PC-9 (cell line): ENCODE data around the gene HDAC8. TPM values are rescaled to one million over a fixed set of nuclear protein-coding genes. Genes with fewer than 3 reads are reported as not detected.

Source experiments
- BruUV-seq: library from RNA; stranded (reverse); fragments of 400-500 nt; replicated peaks from 2 replicates; lab custom pipeline; 2021; lab: Mats Ljungman, UMichigan
- CTCF ChIA-PET: fragments of 300-600 bp; sonication (Branson Sonifier 250); formaldehyde crosslinking; loops from one replicate; lab custom pipeline; 2022; ENCODE audit warnings: antibody characterized with exemption; lab: Charles Lee
- POLR2A ChIA-PET: fragments of 300-600 bp; sonication (Branson Sonifier 250); formaldehyde crosslinking; loops from one replicate; lab custom pipeline; 2022; ENCODE audit warnings: antibody characterized with exemption; ENCODE audit not compliant: unreplicated experiment; lab: Charles Lee
- DNase-seq, 2 experiments: peaks; one replicate each; pipeline versions ENCODE4 v3.0.0 to v3.0.0-alpha.2; 2015 to 2022; ENCODE audit warnings: mixed read lengths in 1 of 2
- H2AFZ ChIP-seq: fragments of 200-600 bp; sonication (generic); 2 replicates; pipeline ENCODE4 v1.8.1; 2017; ENCODE audit warnings: antibody characterized with exemption
- H3F3A ChIP-seq: fragments of 200-600 bp; sonication (generic); 2 replicates; pipeline ENCODE4 v1.8.1; 2017; ENCODE audit warnings: antibody characterized with exemption, mild to moderate bottlenecking, low read depth; ENCODE audit not compliant: insufficient read depth
- H3K27ac ChIP-seq: fragments of 200-600 bp; sonication (generic); 2 replicates; pipeline ENCODE4 v1.6.1; 2016; ENCODE audit warnings: mixed run types
- H3K27me3 ChIP-seq: fragments of 200-600 bp; sonication (generic); 2 replicates; pipeline ENCODE4 v1.6.1; 2016; ENCODE audit warnings: low read depth, mixed run types; ENCODE audit not compliant: insufficient read depth
- H3K36me3 ChIP-seq: fragments of 200-600 bp; sonication (generic); 2 replicates; pipeline ENCODE4 v1.6.1; 2016; ENCODE audit warnings: low read depth, mixed run types
- H3K4me1 ChIP-seq: fragments of 200-600 bp; sonication (generic); replicated peaks from 2 replicates; pipeline ENCODE4 v1.6.1; 2016; ENCODE audit warnings: mixed run types; ENCODE audit not compliant: insufficient read depth
- H3K4me2 ChIP-seq: fragments of 200-600 bp; sonication (generic); 2 replicates; pipeline ENCODE4 v1.6.1; 2017; ENCODE audit warnings: mixed run types
- H3K4me3 ChIP-seq: fragments of 200-600 bp; sonication (generic); 2 replicates; pipeline ENCODE4 v1.6.1; 2016; ENCODE audit warnings: mixed run types
- H3K79me2 ChIP-seq: fragments of 200-600 bp; sonication (generic); 2 replicates; pipeline ENCODE4 v1.6.1; 2017; ENCODE audit warnings: low read depth, mixed run types
- H3K9me2 ChIP-seq: fragments of 200-600 bp; sonication (generic); 2 replicates; pipeline ENCODE4 v1.8.1; 2017; ENCODE audit warnings: mild to moderate bottlenecking; ENCODE audit not compliant: insufficient read depth
- H3K9me3 ChIP-seq: fragments of 200-600 bp; sonication (generic); 2 replicates; pipeline ENCODE4 v1.8.1; 2016; ENCODE audit warnings: low read depth; ENCODE audit not compliant: insufficient read depth
- H4K20me1 ChIP-seq: fragments of 200-600 bp; sonication (generic); 2 replicates; pipeline ENCODE4 v1.8.1; 2017; ENCODE audit not compliant: insufficient read depth
- CTCF ChIP-seq: fragments of 200-600 bp; sonication (generic); conservative IDR thresholded peaks from 2 replicates; pipeline ENCODE4 v1.6.1; 2017; ENCODE audit warnings: mixed run types, antibody characterized with exemption, mild to moderate bottlenecking, moderate library complexity
- EZH2 ChIP-seq: fragments of 200-600 bp; sonication (generic); IDR thresholded peaks from 2 replicates; pipeline ENCODE4 v1.8.0; 2017; ENCODE audit warnings: antibody characterized with exemption, low read depth
- intact Hi-C: fragments of 100-400 bp; cut with micrococcal nuclease; formaldehyde crosslinking; loops from one replicate; pipeline ENCODE4 v1.10.0; 2022; ENCODE audit not compliant: unreplicated experiment
- total RNA-seq: library from RNA; stranded (reverse); gene quantifications from 2 replicates; pipeline ENCODE4 v1.2.3, GENCODE V29; 2021

Gene HDAC8
- total RNA-seq, 1 experiment from 2014 or later, result 61.3 TPM

DNA sequence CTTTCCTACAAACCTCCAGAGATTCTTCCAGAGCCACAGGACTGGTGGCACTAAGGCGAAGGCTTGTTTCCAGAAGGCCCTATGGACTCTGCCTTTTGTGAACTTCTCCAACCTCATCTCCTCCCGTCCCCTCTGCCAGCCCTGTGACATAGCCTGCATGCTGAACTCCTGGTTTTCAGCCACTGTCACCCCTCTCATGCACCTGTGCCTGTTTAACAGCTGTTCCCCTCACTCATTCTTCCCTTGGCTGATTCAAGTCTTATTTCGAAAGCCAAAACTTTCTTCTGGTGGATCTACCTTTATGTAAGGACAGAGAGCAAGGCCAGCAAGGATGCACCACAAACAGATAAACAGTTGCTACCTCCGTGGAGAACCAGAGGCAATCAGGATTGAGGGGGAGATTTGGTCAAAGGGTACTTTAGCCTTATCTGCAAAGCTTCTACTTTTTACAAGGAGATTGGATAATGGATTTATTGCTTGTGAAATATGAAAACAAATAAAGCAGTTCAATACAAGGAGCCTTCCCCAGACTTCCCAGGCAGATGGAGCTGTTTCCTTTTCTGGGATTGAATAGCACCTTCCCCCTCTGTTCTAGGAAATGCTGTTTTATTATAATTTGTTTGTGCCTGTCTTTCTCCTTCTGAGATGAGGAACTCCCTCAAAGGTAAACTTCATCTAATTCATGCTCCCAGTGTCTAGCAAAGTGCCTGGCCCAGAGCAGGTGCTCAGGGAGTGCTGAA lies 272.6 kb downstream of the HDAC8 start:
- Histone ChIP-seq H3K9me3 (no peaks in the 10 kb centered on the region), H3F3A (no peaks in the 10 kb centered on the region), H3K4me2 (no peak overlapping the region), H3K79me2 (no peaks in the 10 kb centered on the region), H3K4me1 (no peaks in the 10 kb centered on the region), H3K4me3 (no peak overlapping the region), H2AFZ (no peak overlapping the region), H3K9me2 (no peaks in the 10 kb centered on the region), H3K27me3 (peaks cover 7% of the 10 kb centered on the region; the same call in 1 of the 2 replicates), H4K20me1 (no peaks in the 10 kb centered on the region), H3K36me3 (no peaks in the 10 kb centered on the region), H3K27ac (no peak overlapping the region)
- DNase-seq, result no peak
- intact Hi-C loops, result no loop called here
- BruUV-seq, result no TSS peak
- POLR2A ChIA-PET, result no interaction called here
- CTCF ChIA-PET, result no interaction called here
- no peak for TF ChIP-seq CTCF
- TF ChIP-seq EZH2, result no peak

DNA sequence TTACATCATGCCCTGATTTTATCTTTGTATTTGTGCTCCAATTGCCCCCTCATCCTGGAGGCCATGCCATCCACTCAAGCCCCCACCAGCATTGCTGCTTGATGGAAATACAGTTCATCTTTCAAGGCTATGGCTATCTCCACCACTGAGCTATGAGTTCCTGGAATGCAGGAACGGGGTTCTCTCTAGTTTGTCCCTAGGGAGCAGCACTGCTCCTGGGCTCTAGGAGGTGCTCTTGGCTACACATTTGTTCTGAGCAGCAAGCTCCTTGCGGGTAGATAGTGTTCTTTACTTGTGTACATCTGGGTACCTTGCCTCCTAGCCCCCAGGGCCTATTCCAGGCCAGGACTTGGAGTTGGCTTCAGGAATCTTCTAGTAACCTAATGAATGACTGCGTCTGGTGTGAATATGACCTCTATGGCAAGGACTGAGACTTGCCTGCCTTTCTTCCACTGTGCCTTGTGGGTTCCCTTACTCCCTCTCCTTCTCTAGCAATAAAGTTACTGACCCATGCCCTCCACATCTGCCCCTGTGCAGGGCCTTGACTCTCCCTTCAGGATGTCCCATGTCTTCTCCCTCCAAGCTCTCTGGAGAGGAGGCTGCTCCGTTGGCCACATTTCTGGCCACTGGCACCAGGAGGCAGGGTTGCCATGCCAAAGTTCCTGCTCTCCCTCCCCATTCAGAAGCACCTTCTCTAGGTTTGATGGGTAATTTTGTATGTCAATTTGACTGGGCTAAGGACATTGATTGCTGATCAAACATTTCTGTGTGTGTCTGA lies 274.5 kb downstream of the HDAC8 start:
- BruUV-seq, result no TSS peak
- H3K4me2 ChIP-seq, result no peak overlapping the region
- H3K9me2 ChIP-seq, result no peaks in the 10 kb centered on the region
- no peaks in the 10 kb centered on the region for H4K20me1 ChIP-seq
- DNase-seq, result no peak
- no peak for TF ChIP-seq EZH2
- no peak; the same call in 1 of the 2 replicates for TF ChIP-seq CTCF
- H3K9me3 ChIP-seq, result no peaks in the 10 kb centered on the region
- no peaks in the 10 kb centered on the region for H3K36me3 ChIP-seq
- intact Hi-C loops, result no loop called here
- POLR2A ChIA-PET, result no interaction called here
- no peak overlapping the region for H3K27ac ChIP-seq
- no peaks in the 10 kb centered on the region for H3K4me1 ChIP-seq
- no peak overlapping the region for H3K4me3 ChIP-seq
- H3F3A ChIP-seq, result no peaks in the 10 kb centered on the region
- H3K27me3 ChIP-seq, result no peaks in the 10 kb centered on the region
- no peak overlapping the region for H2AFZ ChIP-seq
- no peaks in the 10 kb centered on the region for H3K79me2 ChIP-seq
- CTCF ChIA-PET, result no interaction called here

GRCh38 chrX:72296991-72297390 lies 275.7 kb downstream of the HDAC8 start:
- Histone ChIP-seq H3K9me2 (no peaks in the 10 kb centered on the region), H3K9me3 (no peaks in the 10 kb centered on the region), H4K20me1 (no peaks in the 10 kb centered on the region), H3K36me3 (no peaks in the 10 kb centered on the region), H3F3A (no peaks in the 10 kb centered on the region), H2AFZ (no peak overlapping the region), H3K27ac (no peak overlapping the region), H3K4me3 (no peak overlapping the region), H3K4me1 (no peaks in the 10 kb centered on the region), H3K79me2 (no peaks in the 10 kb centered on the region), H3K4me2 (no peak overlapping the region), H3K27me3 (no peaks in the 10 kb centered on the region)
- TF ChIP-seq EZH2 (no peak), CTCF (no peak)
- BruUV-seq, result no TSS peak
- intact Hi-C loops, result no loop called here
- ChIA-PET CTCF (no interaction called here), POLR2A (interaction anchor here (0.7 kb wide), 1 partner anchor 43 kb away, joined by 6 read pairs; no protein-coding TSS in a partner anchor)
- no peak for DNase-seq
